ENCODE data around the gene MADD.

- TF ChIP-seq, protein P1, sequence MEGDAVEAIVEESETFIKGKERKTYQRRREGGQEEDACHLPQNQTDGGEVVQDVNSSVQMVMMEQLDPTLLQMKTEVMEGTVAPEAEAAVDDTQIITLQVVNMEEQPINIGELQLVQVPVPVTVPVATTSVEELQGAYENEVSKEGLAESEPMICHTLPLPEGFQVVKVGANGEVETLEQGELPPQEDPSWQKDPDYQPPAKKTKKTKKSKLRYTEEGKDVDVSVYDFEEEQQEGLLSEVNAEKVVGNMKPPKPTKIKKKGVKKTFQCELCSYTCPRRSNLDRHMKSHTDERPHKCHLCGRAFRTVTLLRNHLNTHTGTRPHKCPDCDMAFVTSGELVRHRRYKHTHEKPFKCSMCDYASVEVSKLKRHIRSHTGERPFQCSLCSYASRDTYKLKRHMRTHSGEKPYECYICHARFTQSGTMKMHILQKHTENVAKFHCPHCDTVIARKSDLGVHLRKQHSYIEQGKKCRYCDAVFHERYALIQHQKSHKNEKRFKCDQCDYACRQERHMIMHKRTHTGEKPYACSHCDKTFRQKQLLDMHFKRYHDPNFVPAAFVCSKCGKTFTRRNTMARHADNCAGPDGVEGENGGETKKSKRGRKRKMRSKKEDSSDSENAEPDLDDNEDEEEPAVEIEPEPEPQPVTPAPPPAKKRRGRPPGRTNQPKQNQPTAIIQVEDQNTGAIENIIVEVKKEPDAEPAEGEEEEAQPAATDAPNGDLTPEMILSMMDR (IDR thresholded peaks at IDR 0.05) = no peak
- no peak for TF ChIP-seq POLR2A (IDR thresholded peaks at IDR 0.05)
Observed at GRCh38 chr11:47351156-47352126, 81.5 kb downstream of the MADD start.
